Measurements from ENCODE around the gene KPNB1. TPM values are rescaled to one million over a fixed set of nuclear protein-coding genes. Genes with fewer than 3 reads are reported as not detected.

The KPNB1 gene
- total and polyA plus RNA-seq, 7 donors = 23.4 to 268 (median 185) TPM

DNA sequence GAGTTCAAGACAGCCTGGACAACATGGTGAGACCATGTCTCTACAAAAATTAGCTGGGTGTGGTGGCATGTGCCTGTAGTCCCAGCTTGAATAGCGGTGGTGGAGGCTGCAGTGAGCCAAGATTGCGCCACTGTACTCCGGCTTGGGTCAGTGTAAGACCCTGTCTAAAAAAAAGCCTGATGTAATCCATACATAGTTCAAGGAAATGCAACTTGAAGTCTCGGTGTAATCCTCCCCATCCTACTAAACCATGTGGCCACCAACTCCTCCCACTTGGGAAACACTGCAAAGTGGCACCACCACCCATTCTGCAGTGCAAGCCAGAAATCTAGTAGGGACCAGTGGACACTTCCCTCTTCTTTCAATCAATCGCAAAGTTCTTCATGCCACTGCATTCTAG is 5.4 kb upstream of the KPNB1 start:
- intact Hi-C loops (cut with DNase I) = no loop called here
- Histone ChIP-seq H3K9me3 (no peaks in the 10 kb centered on the region), H3K4me1 (peaks cover 0 to 11% (median 9%) of the 10 kb centered on the region in 4 donors), H3K27ac (no peak overlapping the region), H3K4me3 (no peak overlapping the region), H3K36me3 (no peaks in the 10 kb centered on the region), H3K27me3 (no peaks in the 10 kb centered on the region)
- 84 to 89% methylated on average over 5 of the region's 5 CpGs for WGBS, 2 donors
- DNase-seq = no peak
- TF ChIP-seq EP300 (IDR thresholded peaks at IDR 0.05) = no peak
- TF ChIP-seq, protein P1, sequence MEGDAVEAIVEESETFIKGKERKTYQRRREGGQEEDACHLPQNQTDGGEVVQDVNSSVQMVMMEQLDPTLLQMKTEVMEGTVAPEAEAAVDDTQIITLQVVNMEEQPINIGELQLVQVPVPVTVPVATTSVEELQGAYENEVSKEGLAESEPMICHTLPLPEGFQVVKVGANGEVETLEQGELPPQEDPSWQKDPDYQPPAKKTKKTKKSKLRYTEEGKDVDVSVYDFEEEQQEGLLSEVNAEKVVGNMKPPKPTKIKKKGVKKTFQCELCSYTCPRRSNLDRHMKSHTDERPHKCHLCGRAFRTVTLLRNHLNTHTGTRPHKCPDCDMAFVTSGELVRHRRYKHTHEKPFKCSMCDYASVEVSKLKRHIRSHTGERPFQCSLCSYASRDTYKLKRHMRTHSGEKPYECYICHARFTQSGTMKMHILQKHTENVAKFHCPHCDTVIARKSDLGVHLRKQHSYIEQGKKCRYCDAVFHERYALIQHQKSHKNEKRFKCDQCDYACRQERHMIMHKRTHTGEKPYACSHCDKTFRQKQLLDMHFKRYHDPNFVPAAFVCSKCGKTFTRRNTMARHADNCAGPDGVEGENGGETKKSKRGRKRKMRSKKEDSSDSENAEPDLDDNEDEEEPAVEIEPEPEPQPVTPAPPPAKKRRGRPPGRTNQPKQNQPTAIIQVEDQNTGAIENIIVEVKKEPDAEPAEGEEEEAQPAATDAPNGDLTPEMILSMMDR (IDR thresholded peaks at IDR 0.05) = no peak
- TF ChIP-seq POLR2AphosphoS5 (IDR thresholded peaks at IDR 0.05) = no peak
- TF ChIP-seq POLR2A (IDR thresholded peaks at IDR 0.05) = no peak

- Histone ChIP-seq H3K27ac (peak overlapping the region; percentile 96 to 97 (median 96)), H3K9me3 (no peaks in the 10 kb centered on the region), H3K27me3 (no peaks in the 10 kb centered on the region), H3K4me1 (peaks cover 0 to 52% (median 42%) of the 10 kb centered on the region in 4 donors), H3K4me3 (peak overlapping the region; percentile 66 to 100 (median 90)), H3K36me3 (peaks cover 4 to 31% (median 19%) of the 10 kb centered on the region in 4 donors)
- DNase-seq = no peak
- TF ChIP-seq EP300 (IDR thresholded peaks at IDR 0.05) (no peak), POLR2AphosphoS5 (IDR thresholded peaks at IDR 0.05) (peak; percentile 50 to 82 (median 58)), POLR2A (IDR thresholded peaks at IDR 0.05) (peak in 1 of 2 donors; percentile 47)
- TF ChIP-seq, protein P1 (IDR thresholded peaks at IDR 0.05) = no peak
- WGBS, 2 donors = 0% methylated on average over 48 of the region's 48 CpGs
- intact Hi-C loops (cut with DNase I) = loop anchor here (5.0 kb wide), 1 partner anchor 47 kb away; no protein-coding TSS in a partner anchor
Observed at GRCh38 chr17:47649972-47650524, 329 bp downstream of the KPNB1 start.

DNA sequence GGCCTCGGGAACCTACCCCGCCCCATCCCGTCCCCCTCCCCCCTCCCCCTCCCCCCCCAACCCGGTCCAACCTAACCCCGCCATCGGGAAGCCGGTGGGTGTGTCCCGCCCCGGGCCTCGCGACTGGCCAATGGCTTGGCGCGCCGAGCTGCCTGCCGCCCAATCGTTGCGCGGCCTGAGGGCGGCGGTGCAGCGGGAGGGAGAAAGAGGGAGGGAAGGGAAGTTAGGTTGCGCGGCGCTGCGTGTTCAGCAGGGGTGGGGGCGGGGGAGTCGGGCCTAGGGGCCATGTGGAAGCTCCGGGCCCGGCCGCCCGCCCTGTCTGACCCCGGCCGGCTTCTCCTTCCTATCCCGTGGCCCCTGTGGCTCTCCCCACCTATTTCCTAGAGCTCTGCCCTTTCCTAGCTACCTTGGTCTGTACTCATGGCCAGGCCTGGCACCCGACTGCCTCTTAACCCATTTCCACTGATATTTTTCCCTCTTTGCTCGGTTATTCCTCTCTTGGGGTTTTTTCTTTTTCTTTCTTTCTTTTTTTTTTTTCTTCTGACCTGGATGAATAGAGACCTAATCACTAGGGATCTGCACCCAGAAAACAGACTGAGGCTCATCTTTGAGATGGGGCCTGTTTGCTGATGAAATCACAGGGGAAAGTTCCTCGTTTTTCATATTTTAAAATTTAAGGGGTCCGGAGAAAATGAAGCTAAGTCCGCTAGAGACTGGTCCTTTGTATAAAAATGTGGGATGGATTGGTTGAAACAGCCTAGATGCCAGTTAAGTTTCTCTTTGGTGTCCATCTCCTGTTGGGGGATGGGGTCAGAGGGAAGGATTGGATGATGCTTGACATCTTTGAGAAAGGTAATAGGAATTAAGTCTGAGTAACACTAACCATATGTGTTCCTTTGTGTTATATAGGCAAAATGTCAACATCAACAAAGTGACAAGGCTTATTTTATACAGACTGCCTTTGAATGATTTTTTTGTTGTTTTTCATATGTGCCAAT is 1.1 kb downstream of the KPNB1 start:
- peak; percentile 98 for DNase-seq
- no peak for TF ChIP-seq POLR2A (IDR thresholded peaks at IDR 0.05)
- TF ChIP-seq EP300 (IDR thresholded peaks at IDR 0.05) = no peak
- no peak for TF ChIP-seq POLR2AphosphoS5 (IDR thresholded peaks at IDR 0.05)
- TF ChIP-seq, protein P1 (IDR thresholded peaks at IDR 0.05) = no peak
- Histone ChIP-seq H3K4me1 (peaks cover 0 to 58% (median 48%) of the 10 kb centered on the region in 4 donors), H3K9me3 (no peaks in the 10 kb centered on the region), H3K4me3 (peak overlapping the region; percentile 66 to 100 (median 90)), H3K36me3 (peaks cover 4 to 39% (median 20%) of the 10 kb centered on the region in 4 donors), H3K27me3 (no peaks in the 10 kb centered on the region), H3K27ac (peak overlapping the region; percentile 96 to 97 (median 96))
- 1% methylated on average over 39 of the region's 39 CpGs for WGBS, 2 donors
- intact Hi-C loops (cut with DNase I) = loop anchor here (5.0 kb wide), 1 partner anchor 46 kb away; no protein-coding TSS in a partner anchor

DNA sequence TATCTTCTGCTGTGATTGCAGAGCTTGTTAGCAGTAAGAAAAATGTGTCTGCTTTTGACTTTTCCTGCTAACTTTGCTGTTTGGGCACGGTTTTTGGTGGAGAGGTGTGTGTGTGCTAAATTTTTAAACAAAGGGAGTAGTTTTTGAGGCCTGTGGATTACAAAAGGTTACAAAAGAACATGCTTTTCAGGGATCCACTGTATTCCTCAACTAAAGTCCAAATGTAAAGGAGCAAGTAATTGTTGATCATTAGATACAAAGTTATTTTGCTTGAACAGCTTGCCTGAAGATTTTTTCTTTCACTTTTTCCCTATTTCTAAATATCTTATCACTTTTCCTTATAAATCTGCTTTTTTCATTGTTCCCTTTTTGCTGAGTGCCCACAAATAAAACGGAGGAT is 2.0 kb downstream of the KPNB1 start:
- TF ChIP-seq, protein P1 (IDR thresholded peaks at IDR 0.05) = no peak
- TF ChIP-seq POLR2AphosphoS5 (IDR thresholded peaks at IDR 0.05) (no peak), EP300 (IDR thresholded peaks at IDR 0.05) (no peak), POLR2A (IDR thresholded peaks at IDR 0.05) (no peak)
- Histone ChIP-seq H3K36me3 (peaks cover 4 to 47% (median 26%) of the 10 kb centered on the region in 4 donors), H3K27me3 (no peaks in the 10 kb centered on the region), H3K4me1 (peaks cover 0 to 58% (median 48%) of the 10 kb centered on the region in 4 donors), H3K9me3 (no peaks in the 10 kb centered on the region), H3K4me3 (peak overlapping the region in 1 of 4 donors; percentile 100), H3K27ac (peak overlapping the region in 1 of 4 donors; percentile 96)
- intact Hi-C loops (cut with DNase I) = loop anchor here (5.0 kb wide), 1 partner anchor 46 kb away; no protein-coding TSS in a partner anchor
- no peak for DNase-seq
- 40 to 59% methylated on average over 2 of the region's 2 CpGs for WGBS, 2 donors
